Neural cell (in vitro differentiated cells): ENCODE data around the gene NR2F6. TPM values are rescaled to one million over a fixed set of nuclear protein-coding genes. Genes with fewer than 3 reads are reported as not detected.

ENCODE experiments used
- H2AFZ ChIP-seq: fragments of 200-600, 300-800 bp; sonication (generic), shearing (Covaris generic); 2 replicates; pipeline ENCODE4 v1.6.0; 2014; ENCODE audit warnings: low read depth, mild to moderate bottlenecking, antibody characterized with exemption, low read length, moderate library complexity
- H3F3A ChIP-seq: fragments of 200-600 bp; shearing (Covaris generic); 2 replicates; pipeline ENCODE4 v1.6.1; 2016; ENCODE audit warnings: mild to moderate bottlenecking, moderate library complexity, mixed read lengths, antibody characterized with exemption, low read length; ENCODE audit not compliant: insufficient read depth, poor library complexity, severe bottlenecking
- H3K27ac ChIP-seq: fragments of 200-600, 300-800 bp; sonication (generic), shearing (Covaris generic); 2 replicates; pipeline ENCODE4 v1.5.1; 2014; ENCODE audit warnings: mild to moderate bottlenecking, low read length, moderate library complexity
- H3K27me3 ChIP-seq: fragments of 300-800, 200-600 bp; sonication (generic), shearing (Covaris generic); 2 replicates; pipeline ENCODE4 v1.6.0; 2014; ENCODE audit warnings: mild to moderate bottlenecking, low read depth, low read length, moderate library complexity; ENCODE audit not compliant: insufficient read depth
- H3K36me3 ChIP-seq: fragments of 300-800, 200-600 bp; sonication (generic), shearing (Covaris generic); 2 replicates; pipeline ENCODE4 v1.5.1; 2014; ENCODE audit warnings: mild to moderate bottlenecking, antibody characterized with exemption, low read length, moderate library complexity; ENCODE audit not compliant: insufficient read depth
- H3K4me2 ChIP-seq: fragments of 300-800, 200-600 bp; sonication (generic), shearing (Covaris generic); 2 replicates; pipeline ENCODE4 v1.6.0; 2014; ENCODE audit warnings: mild to moderate bottlenecking, low read length
- H3K4me3 ChIP-seq: fragments of 300-800, 200-600 bp; sonication (generic), shearing (Covaris generic); 2 replicates; pipeline ENCODE4 v1.5.1; 2014; ENCODE audit warnings: mild to moderate bottlenecking, low read length, moderate library complexity
- H3K79me2 ChIP-seq: fragments of 200-600 bp; shearing (Covaris generic); replicated peaks from 2 replicates; pipeline ENCODE4 v1.6.0; 2014; ENCODE audit warnings: mild to moderate bottlenecking, low read length, moderate library complexity; ENCODE audit not compliant: insufficient read depth
- H3K9ac ChIP-seq: fragments of 300-800, 200-600 bp; sonication (generic), shearing (Covaris generic); 2 replicates; pipeline ENCODE4 v1.6.1; 2016; ENCODE audit warnings: mild to moderate bottlenecking, low read length, mixed read lengths
- H3K9me2 ChIP-seq: fragments of 200-600 bp; shearing (Covaris generic); 2 replicates; pipeline ENCODE4 v1.6.1; 2016; ENCODE audit warnings: mild to moderate bottlenecking, low read length, mixed read lengths; ENCODE audit not compliant: insufficient read depth
- H3K9me3 ChIP-seq: fragments of 200-600, 300-800 bp; sonication (generic), shearing (Covaris generic); 2 replicates; pipeline ENCODE4 v1.6.1; 2016; ENCODE audit warnings: mild to moderate bottlenecking, mixed run types, low read length, moderate library complexity, mixed read lengths
- H4K20me1 ChIP-seq: fragments of 200-600 bp; shearing (Covaris generic); 2 replicates; pipeline ENCODE4 v1.6.1; 2016; ENCODE audit warnings: mild to moderate bottlenecking, mixed run types; ENCODE audit not compliant: insufficient read depth
- CTCF ChIP-seq: fragments of 450-650 bp; IDR thresholded peaks from 2 replicates; pipeline ENCODE4 v1.5.1; 2014; ENCODE audit warnings: antibody characterized with exemption, mild to moderate bottlenecking, moderate library complexity; ENCODE audit not compliant: poor library complexity, severe bottlenecking
- EP300 ChIP-seq: fragments of 450-650 bp; conservative IDR thresholded peaks from 2 replicates; pipeline ENCODE4 v1.6.1; 2014; ENCODE audit warnings: antibody characterized with exemption, mild to moderate bottlenecking, moderate library complexity; ENCODE audit not compliant: poor library complexity, severe bottlenecking
- EZH2 ChIP-seq: fragments of 200-600, 300-800 bp; shearing (Covaris generic), sonication (generic); IDR thresholded peaks from 2 replicates; pipeline ENCODE4 v1.6.1; 2014; ENCODE audit warnings: antibody characterized with exemption, low read length, borderline replicate concordance, mild to moderate bottlenecking; ENCODE audit not compliant: insufficient read depth, poor library complexity, severe bottlenecking
- MXI1 ChIP-seq: fragments of 450-650 bp; conservative IDR thresholded peaks from 2 replicates; pipeline ENCODE4 v1.6.1; 2014; ENCODE audit warnings: antibody characterized with exemption, mild to moderate bottlenecking; ENCODE audit not compliant: poor library complexity, severe bottlenecking
- POLR2AphosphoS5 ChIP-seq: IDR thresholded peaks from 2 replicates; pipeline ENCODE4 v1.6.1; 2012
- RAD21 ChIP-seq: fragments of 450-650 bp; conservative IDR thresholded peaks from 2 replicates; pipeline ENCODE4 v1.6.1; 2014; ENCODE audit warnings: antibody characterized with exemption, mild to moderate bottlenecking, moderate library complexity
- REST ChIP-seq: IDR thresholded peaks from 2 replicates; pipeline ENCODE4 v1.6.1; 2012; ENCODE audit warnings: borderline replicate concordance
- SMC3 ChIP-seq: fragments of 450-650 bp; conservative IDR thresholded peaks from 2 replicates; pipeline ENCODE4 v1.6.1; 2014; ENCODE audit warnings: antibody characterized with exemption, mild to moderate bottlenecking, moderate library complexity; ENCODE audit not compliant: poor library complexity
- TAF1 ChIP-seq: IDR thresholded peaks from 2 replicates; pipeline ENCODE4 v1.6.1; 2012; ENCODE audit warnings: low read depth
- polyA plus RNA-seq: library from polyadenylated mRNA; depleted of rRNA; stranded (reverse); fragments of >200 nt; gene quantifications from 2 replicates; pipeline ENCODE4 v1.2.3, GENCODE V29; 2014

Gene NR2F6
- polyA plus RNA-seq, 1 donor from 2014 or later: 26.9 TPM

GRCh38 chr19:17249887-17250548 lies 4.3 kb upstream of the NR2F6 start:
- Histone ChIP-seq H4K20me1 (no peaks in the 10 kb centered on the region), H3K9ac (no peak overlapping the region), H3K4me2 (no peak overlapping the region), H3K79me2 (peaks cover 13% of the 10 kb centered on the region), H3F3A (no peaks in the 10 kb centered on the region), H3K27ac (no peak overlapping the region), H3K4me3 (no peak overlapping the region), H3K36me3 (no peaks in the 10 kb centered on the region), H2AFZ (no peak overlapping the region), H3K9me2 (no peaks in the 10 kb centered on the region), H3K27me3 (no peaks in the 10 kb centered on the region), H3K9me3 (no peaks in the 10 kb centered on the region)
- TF ChIP-seq TAF1 (no peak), REST (no peak), POLR2AphosphoS5 (no peak), RAD21 (no peak), EP300 (no peak), CTCF (no peak), MXI1 (no peak), EZH2 (no peak), SMC3 (no peak)

GRCh38 chr19:17248011-17248776 lies 2.5 kb upstream of the NR2F6 start:
- Histone ChIP-seq H3K36me3 (no peaks in the 10 kb centered on the region), H3K27me3 (no peaks in the 10 kb centered on the region), H3F3A (no peaks in the 10 kb centered on the region), H3K9ac (no peak overlapping the region), H3K4me3 (no peak overlapping the region), H2AFZ (no peak overlapping the region), H4K20me1 (no peaks in the 10 kb centered on the region), H3K79me2 (peaks cover 13% of the 10 kb centered on the region), H3K9me2 (no peaks in the 10 kb centered on the region), H3K9me3 (no peaks in the 10 kb centered on the region), H3K27ac (no peak overlapping the region), H3K4me2 (no peak overlapping the region)
- no peak for TF ChIP-seq REST
- no peak for TF ChIP-seq SMC3
- TF ChIP-seq RAD21: no peak
